22Rv1 (cell line): ENCODE measurements around the gene MAP4K4.

Experiments
- ZFX ChIP-seq: fragments of 450-650 bp; IDR thresholded peaks from 2 replicates; pipeline ENCODE4 v1.6.1; 2017; ENCODE audit warnings: antibody characterized with exemption, borderline replicate concordance
- TF ChIP-seq, protein P1 (sequence below): fragments of 450-650 bp; IDR thresholded peaks from 2 replicates; pipeline ENCODE4 v1.5.1; 2017; ENCODE audit warnings: mild to moderate bottlenecking

DNA sequence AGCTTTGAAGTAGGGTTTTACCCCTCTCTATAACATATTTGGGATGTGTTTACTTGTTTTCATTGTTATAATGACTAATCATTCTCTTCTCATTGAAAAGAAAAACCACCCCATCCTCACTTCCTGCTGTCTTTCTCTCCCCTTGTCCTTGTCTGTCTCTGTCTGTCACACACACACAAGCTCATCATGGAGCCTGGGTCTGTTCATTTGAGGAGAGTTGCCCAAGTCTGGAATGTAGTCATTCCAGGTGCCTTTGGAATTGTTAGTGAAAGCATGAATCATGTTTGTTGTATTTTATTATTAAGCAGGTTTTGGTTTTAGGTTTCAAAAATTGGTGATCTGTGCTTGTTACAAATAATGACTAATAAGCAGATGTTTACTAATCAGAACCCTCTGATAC is 160.7 kb downstream of the MAP4K4 start:
- TF ChIP-seq, protein P1, sequence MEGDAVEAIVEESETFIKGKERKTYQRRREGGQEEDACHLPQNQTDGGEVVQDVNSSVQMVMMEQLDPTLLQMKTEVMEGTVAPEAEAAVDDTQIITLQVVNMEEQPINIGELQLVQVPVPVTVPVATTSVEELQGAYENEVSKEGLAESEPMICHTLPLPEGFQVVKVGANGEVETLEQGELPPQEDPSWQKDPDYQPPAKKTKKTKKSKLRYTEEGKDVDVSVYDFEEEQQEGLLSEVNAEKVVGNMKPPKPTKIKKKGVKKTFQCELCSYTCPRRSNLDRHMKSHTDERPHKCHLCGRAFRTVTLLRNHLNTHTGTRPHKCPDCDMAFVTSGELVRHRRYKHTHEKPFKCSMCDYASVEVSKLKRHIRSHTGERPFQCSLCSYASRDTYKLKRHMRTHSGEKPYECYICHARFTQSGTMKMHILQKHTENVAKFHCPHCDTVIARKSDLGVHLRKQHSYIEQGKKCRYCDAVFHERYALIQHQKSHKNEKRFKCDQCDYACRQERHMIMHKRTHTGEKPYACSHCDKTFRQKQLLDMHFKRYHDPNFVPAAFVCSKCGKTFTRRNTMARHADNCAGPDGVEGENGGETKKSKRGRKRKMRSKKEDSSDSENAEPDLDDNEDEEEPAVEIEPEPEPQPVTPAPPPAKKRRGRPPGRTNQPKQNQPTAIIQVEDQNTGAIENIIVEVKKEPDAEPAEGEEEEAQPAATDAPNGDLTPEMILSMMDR: no peak
- no peak for TF ChIP-seq ZFX
